Measurements from ENCODE around the gene OSBPL3. TPM values are rescaled to one million over a fixed set of nuclear protein-coding genes. Genes with fewer than 3 reads are reported as not detected.

The OSBPL3 gene
- polyA plus RNA-seq, 4 donors, result 15.4 to 29.9 (median 21.2) TPM

DNA sequence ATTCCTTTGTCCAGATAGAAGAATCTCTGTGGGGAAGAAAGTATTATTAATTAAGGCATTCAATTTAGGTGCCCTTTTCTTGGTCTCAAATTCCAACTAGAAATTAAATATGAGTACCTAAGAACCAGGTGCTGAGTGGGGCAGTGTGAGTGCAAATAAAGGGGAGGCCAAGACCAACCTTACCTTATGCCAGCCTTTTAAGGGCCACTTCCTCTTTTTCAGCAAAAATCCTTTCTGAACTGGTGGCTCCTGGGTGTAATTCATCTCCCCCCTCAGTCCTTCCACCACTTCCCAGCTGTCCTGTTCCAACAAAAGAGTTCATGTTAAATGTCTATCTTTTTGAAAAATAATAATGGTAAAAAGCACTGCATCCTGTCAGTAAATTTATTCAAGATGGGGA lies 108.2 kb downstream of the OSBPL3 start:
- no peak for DNase-seq (ENCODE audit: low read depth in 4 of 4, low spot score in 2 of 4)

- no peak for DNase-seq (ENCODE audit: low read depth in 4 of 4, low spot score in 2 of 4)
Measured at GRCh38 chr7:24870766-24871165, 109.2 kb downstream of the OSBPL3 start.

DNA sequence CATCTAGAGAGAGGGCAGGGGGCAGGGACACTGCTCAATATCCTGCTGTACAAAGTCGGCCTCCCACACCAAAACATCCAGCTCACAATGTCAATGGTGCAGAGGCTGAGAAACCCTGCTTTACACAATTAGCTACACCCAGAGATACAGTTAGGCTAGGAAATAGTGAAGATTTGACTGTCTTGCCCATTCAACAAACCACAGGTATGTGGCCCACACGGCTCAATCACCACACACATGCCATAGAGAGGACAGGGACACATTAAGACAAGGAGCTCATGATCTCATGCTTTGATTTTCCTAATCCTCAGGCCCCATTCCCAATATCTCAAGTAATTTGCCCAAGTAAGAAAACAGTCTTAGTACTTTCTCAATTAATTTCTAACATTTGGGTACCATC lies 110.4 kb downstream of the OSBPL3 start:
- no peak for DNase-seq (ENCODE audit: low read depth in 4 of 4, low spot score in 2 of 4)

GRCh38 chr7:24868741-24869140 lies 111.2 kb downstream of the OSBPL3 start:
- DNase-seq (ENCODE audit: low read depth in 4 of 4, low spot score in 2 of 4), result no peak

GRCh38 chr7:24866004-24866615 lies 113.9 kb downstream of the OSBPL3 start:
- DNase-seq (ENCODE audit: low read depth in 4 of 4, low spot score in 2 of 4), result no peak

GRCh38 chr7:24864214-24864817 lies 115.7 kb downstream of the OSBPL3 start:
- DNase-seq (ENCODE audit: low read depth in 4 of 4, low spot score in 2 of 4), result no peak

DNA sequence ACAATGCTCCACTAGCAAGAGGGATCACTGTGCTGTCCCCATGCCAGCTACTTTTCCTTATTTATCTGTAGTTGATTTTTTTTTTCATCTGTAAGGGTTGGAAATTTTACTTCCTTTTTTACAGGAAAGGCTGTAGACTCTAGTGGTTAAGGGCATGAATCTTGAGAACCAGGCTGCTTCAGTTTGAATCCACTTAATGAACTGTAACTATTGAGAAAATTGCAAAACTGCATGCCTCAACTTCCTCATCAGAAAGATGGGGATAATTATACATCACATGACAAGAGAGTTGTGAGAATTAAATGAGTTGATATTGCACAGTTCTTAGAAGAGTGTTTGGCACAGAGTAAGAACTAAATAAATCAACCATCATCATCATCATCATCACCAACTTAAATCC lies 116.4 kb downstream of the OSBPL3 start:
- DNase-seq (ENCODE audit: low read depth in 4 of 4, low spot score in 2 of 4), result no peak

DNA sequence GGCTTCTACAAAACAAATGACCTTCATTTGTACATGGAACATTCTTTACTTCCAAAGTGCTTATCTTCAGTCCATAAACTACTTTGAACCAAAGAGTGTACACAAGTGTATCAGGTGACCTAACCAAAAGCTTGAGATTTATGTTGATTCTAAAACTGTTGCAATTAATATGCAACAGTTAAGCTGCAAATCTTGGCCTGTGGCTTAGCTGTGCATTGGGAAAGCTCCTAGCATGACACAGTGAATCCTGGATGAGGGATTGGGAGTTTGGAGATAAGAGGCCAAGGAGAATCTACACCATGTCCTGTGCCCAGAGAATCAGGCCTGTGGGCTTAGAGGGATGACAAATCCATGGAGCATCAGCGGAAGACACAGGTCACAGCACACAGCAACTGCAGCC lies 117.5 kb downstream of the OSBPL3 start:
- no peak for DNase-seq (ENCODE audit: low read depth in 4 of 4, low spot score in 2 of 4)

DNA sequence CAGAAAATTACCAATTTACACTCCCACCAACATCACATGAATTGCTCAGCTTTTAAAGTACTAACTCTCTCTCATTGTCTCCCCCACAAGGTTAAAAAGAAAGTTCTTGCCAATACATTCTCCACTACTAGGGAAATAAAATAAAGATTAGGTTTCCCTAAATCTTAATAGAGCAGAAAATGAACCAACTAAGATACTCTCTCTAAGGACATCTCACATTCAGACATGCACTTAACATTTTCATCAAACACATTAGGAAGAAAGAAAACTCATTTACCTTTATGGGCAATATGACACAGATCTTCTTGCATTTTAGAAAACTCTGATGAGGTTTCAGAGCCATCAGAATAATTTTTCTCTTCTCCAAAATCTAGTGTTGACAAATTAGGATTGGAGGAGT lies 118.6 kb downstream of the OSBPL3 start:
- DNase-seq (ENCODE audit: low read depth in 4 of 4, low spot score in 2 of 4), result no peak

DNA sequence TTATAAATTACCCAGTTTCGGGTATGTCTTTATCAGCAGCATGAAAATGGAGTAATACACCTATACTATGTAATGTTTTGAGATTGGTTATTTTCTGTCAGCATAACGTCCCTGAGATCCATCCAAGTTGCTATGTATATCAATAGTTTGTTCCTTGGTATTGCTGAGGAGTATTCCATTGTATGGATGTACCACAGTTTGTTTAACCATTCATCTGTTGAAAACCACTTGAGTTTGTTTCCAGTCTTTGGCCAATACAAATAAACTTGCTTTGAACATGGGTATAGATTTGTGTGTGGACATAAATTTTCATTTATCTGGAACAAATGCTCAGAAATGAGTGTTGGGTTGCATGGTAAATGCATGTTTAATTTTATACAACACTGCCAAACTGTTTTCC lies 119.4 kb downstream of the OSBPL3 start:
- DNase-seq (ENCODE audit: low read depth in 4 of 4, low spot score in 2 of 4), result no peak

- DNase-seq (ENCODE audit: low read depth in 4 of 4, low spot score in 2 of 4), result no peak
Measured at GRCh38 chr7:24858108-24858977, 121.6 kb downstream of the OSBPL3 start.

GRCh38 chr7:24857623-24858022 lies 122.4 kb downstream of the OSBPL3 start:
- no peak for DNase-seq (ENCODE audit: low read depth in 4 of 4, low spot score in 2 of 4)

- no peak for DNase-seq (ENCODE audit: low read depth in 4 of 4, low spot score in 2 of 4)
Measured at GRCh38 chr7:24854866-24855265, 125.1 kb downstream of the OSBPL3 start.

DNA sequence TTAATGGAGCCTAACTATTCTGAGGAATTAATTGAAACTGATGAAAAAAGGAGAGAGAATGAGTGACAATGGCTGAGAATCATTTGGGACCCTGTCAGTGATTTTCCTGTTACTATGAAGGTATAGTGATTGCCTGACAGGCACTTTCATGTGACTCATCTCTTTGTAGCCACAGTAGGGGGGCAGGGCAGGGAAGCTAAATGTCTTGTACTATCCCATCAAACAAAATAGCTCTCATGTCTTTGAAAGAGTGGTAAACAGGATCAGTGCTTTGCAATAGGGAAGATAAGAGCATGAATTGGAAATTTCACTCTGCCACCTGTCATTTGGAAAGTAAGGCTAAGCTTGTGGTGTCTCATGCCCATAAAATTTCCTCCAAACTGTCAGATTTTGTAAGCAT lies 128.2 kb downstream of the OSBPL3 start:
- no peak for DNase-seq (ENCODE audit: low read depth in 4 of 4, low spot score in 2 of 4)

DNA sequence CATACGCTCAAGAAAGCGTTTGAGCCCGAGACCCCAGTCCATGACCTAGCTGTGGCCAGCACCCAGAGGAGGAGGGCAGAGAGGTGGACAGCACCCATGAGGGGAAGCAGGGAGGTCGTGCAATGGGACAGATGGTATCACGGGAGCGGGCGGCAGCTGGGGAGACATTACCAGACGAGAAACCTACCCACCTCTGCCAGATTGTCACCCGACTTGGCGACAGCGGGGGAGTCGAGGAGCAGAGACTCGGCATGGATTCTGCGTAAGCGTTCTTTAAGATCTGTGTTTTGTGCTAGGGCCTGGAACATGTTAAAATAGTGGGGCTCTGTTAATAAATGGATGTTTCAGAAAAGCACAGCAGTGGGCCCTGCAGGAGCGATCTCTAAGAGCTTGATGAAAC lies 131.1 kb downstream of the OSBPL3 start:
- DNase-seq (ENCODE audit: low read depth in 4 of 4, low spot score in 2 of 4), result no peak

DNA sequence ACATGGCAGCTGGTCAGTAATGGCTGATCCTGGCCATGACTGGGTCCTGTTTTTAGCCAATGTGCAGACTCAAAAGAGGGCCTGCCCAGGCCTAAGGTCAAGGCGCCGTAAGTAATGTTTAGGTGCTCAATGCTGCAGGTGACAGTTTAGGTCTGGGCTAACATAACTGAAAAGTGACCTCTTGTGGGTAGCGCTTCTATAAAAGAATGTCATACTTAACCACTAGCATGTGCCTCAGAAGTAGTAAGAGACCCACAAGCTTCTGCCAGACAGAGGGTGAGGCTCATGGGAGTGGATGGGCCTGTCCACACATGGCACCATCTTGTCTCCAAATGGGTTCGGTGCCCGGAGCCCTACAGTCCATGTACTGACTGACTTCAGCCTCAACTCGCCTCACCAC lies 132.2 kb downstream of the OSBPL3 start:
- DNase-seq (ENCODE audit: low read depth in 4 of 4, low spot score in 2 of 4), result no peak

GRCh38 chr7:24843821-24844434 lies 136.1 kb downstream of the OSBPL3 start:
- no peak for DNase-seq (ENCODE audit: low read depth in 4 of 4, low spot score in 2 of 4)

DNA sequence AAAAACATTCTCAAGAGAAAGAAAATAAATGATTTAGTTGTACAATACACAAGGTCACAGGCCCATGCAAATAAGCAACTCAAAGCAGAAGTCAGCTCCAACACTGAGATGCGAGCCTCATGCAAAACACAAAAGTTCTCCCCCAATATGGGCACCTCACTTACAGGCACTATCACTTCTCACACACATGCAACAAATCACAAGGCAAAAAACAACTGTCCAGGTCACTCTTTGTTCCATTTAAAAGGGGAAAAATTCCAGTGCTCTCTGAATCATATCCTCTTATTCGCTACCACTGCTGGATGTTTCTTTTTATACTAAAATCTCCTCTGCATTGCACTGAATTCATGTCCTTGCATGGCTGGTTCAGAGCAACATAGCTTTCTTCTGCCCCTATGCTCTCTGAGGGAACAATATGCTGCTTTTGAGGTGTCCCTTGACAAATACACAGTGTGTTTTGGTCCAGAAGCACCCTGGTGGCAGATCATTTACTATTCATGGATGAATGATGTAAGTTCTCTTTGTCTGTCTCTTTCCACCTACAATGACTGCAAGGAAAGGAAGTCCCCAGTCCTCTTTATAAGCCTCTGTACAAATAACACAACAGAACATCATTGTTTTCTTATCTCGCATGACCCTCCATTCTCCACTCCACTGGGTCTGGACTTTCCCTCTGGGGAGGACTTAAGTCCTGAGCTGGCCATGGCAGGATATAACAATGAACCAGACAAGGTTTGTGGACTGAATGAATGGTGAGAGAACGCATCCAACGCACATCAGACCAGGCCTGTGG lies 137.3 kb downstream of the OSBPL3 start:
- no peak for DNase-seq (ENCODE audit: low read depth in 4 of 4, low spot score in 2 of 4)

- no peak for DNase-seq (ENCODE audit: low read depth in 4 of 4, low spot score in 2 of 4)
Measured at GRCh38 chr7:24842029-24842428, 137.9 kb downstream of the OSBPL3 start.

- no peak for DNase-seq (ENCODE audit: low read depth in 4 of 4, low spot score in 2 of 4)
Measured at GRCh38 chr7:24840563-24840962, 139.4 kb downstream of the OSBPL3 start.

- no peak for DNase-seq (ENCODE audit: low read depth in 4 of 4, low spot score in 2 of 4)
Measured at GRCh38 chr7:24836084-24836483, 143.9 kb downstream of the OSBPL3 start.

All from left renal cortex interstitium (tissue), 4 donors.